Measurements from ENCODE around the gene AANAT. TPM values are rescaled to one million over a fixed set of nuclear protein-coding genes. Genes with fewer than 3 reads are reported as not detected.
"Not testable (repeated sequence)": the region's sequence is repeated elsewhere in the genome, so short reads cannot be mapped to it uniquely, and the experiment has no call there.

AANAT gene
- total and polyA plus RNA-seq, 4 experiments from 2014 or later: not detected

DNA sequence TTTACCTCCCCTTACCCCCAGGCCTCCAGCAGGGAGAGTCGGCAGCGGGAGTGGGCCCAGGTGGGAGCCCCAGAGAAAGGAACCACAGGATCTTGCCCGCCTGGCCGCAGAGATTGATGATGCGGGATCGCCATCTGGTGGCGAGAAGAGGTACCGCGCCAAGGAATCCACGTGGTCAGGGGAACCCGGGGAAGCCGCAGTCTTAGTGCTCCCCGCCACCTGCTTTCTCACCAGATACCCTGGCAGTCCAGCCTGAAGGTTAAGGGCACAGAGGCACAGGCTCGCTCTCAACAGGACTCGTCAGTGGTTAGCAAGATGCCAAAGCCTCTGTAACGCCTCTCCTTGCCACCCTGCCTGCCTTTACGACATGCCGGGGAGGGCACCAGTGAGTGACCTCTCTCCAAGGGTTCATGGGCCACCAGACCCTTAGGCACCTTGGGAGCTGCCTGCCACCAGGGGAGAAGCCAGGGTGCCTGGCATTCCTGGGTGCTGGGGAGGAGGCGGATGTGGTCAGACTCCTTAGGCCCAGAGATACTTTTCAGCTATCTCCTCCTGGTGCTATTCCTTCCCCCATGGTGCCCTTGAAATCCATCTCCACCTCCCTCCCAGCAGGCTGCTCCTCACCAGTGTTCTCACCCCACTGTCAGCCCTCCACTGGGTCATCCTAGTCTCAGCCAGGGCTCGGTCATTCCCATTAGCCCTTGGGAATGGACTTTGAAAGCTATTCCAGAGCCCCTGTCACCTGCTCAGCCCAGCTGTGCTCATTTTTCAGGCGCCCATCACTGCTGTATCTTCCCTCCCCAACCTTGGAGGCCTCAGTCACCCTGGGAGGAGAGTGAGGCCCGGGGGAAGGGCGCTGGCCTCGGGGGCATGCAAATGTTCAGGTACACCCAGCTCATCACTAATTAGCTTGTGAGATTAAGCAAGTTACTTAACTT lies 39.3 kb downstream of the AANAT start:
- Mint-ChIP-seq H3K36me3 (no peaks in the 10 kb centered on the region), H3K27ac (peak overlapping the region in 6 of 7 donors; percentile 13 to 90 (median 57))
- CTCF ChIA-PET (ENCODE audit: partially characterized antibody): interaction anchor here (0.9 to 12.4 kb wide), 23 partner anchors 8 to 227 kb away, joined by 3 to 161 read pairs (median 7); partner anchors contain the start of genes AANAT and SPHK1

DNA sequence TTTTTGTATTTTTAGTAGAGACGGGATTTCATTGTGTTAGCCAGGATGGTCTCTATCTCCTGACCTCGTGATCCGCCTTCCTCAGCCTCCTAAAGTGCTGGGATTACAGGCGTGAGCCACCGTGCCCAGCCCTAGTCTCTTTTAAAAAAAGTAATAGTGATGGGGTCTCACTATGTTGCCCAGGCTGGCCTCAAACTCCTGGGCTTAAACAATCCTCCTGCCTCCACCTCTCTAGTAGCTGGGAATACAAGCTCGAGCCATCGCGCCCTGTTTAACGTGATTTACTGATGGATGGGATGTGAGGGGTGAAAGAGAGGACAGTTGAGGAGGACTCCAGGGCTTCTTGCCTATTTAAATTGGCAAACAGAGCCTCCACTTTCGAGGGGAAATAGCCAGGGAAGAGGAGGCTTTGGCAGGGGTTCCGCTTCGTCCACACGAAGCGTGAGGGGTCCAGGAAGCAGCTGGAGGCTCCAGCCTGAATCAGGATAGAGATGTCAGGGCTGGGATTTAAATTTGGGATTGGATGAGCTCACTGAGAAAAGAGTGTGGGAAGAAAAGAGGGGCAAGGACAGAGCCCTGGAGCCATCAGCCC lies 41.2 kb downstream of the AANAT start:
- H3K4me1 Mint-ChIP-seq: peaks cover 10 to 41% (median 28%) of the 10 kb centered on the region in 4 donors
- H3K27ac ChIP-seq (ENCODE audit: low read depth, low read length); intact Hi-C loops (cut with micrococcal nuclease); H3K36me3 Mint-ChIP-seq; DNase-seq; H3K9me3 Mint-ChIP-seq; H3K9me3 ChIP-seq (ENCODE audit: control insufficient read depth in 1 of 2, low read length in 2 of 2); H3K27me3 Mint-ChIP-seq; H3K36me3 ChIP-seq (ENCODE audit: insufficient read depth, low read length); H3K27me3 ChIP-seq (ENCODE audit: insufficient read depth, low read length); H3K4me3 ChIP-seq (ENCODE audit: low read length in 2 of 2): not testable (repeated sequence)
- H3K4me3 Mint-ChIP-seq: peak overlapping the region in 1 of 8 donors; percentile 49
- POLR2A ChIA-PET (ENCODE audit: partially characterized antibody): interaction anchor here (1.0 to 5.0 kb wide), 3 partner anchors 16 to 103 kb away, joined by 3 to 38 read pairs (median 3); partner anchors contain the start of gene AANAT
- peak overlapping the region in 3 of 7 donors; percentile 32 to 85 (median 62) for H3K27ac Mint-ChIP-seq
- CTCF ChIA-PET (ENCODE audit: partially characterized antibody): interaction anchor here (0.9 to 12.4 kb wide), 11 partner anchors 10 to 173 kb away, joined by 3 to 161 read pairs (median 8); partner anchors contain the start of genes AANAT and SPHK1
- H3K4me1 ChIP-seq (ENCODE audit: insufficient read depth, low read length): peaks cover 39% of the 10 kb centered on the region

More for the DNA sequence above, 39.3 kb downstream of the AANAT start:
- no peaks in the 10 kb centered on the region for H3K9me3 Mint-ChIP-seq
- Histone ChIP-seq H3K4me3 (ENCODE audit: low read length in 2 of 2) (no peak overlapping the region), H3K9me3 (ENCODE audit: control insufficient read depth in 1 of 2, low read length in 2 of 2) (no peaks in the 10 kb centered on the region), H3K36me3 (ENCODE audit: insufficient read depth, low read length) (no peaks in the 10 kb centered on the region), H3K4me1 (ENCODE audit: insufficient read depth, low read length) (peaks cover 26% of the 10 kb centered on the region), H3K27me3 (ENCODE audit: insufficient read depth, low read length) (no peaks in the 10 kb centered on the region), H3K27ac (ENCODE audit: low read depth, low read length) (no peak overlapping the region)
- POLR2A ChIA-PET (ENCODE audit: partially characterized antibody): interaction anchor here (0.7 to 5.0 kb wide), 8 partner anchors 9 to 53 kb away, joined by 3 to 38 read pairs (median 5); partner anchors contain the start of genes AANAT and UBE2O
- H3K4me1 Mint-ChIP-seq: peaks cover 5 to 31% (median 23%) of the 10 kb centered on the region in 4 donors
- peak; percentile 83 to 91 (median 86) for DNase-seq
- no peaks in the 10 kb centered on the region for H3K27me3 Mint-ChIP-seq
- peak overlapping the region in 2 of 8 donors; percentile 15 to 39 for H3K4me3 Mint-ChIP-seq
- intact Hi-C loops (cut with micrococcal nuclease): loop anchor here (1.0 kb wide), 3 partner anchors 9 to 203 kb away; no protein-coding TSS in a partner anchor

DNA sequence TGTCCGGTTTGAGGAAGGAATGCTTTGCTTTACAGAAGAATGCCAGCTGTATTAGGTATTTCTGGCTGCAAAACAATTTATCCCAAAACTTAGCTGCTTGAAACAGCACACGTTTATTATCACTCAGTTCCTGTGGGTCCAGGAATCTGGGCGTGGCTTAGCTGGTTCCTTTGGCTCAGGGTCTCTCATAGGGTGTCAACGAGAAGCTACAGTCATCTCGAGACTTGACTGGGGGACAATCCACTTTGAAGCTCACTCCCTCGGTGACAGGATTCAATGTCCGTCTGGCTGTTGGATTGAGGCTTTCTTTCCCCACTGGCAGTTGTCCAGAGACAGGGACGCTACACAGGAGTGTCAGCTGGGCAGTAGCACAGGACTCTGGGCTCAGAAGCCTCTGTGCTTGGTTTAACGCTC lies 43.4 kb downstream of the AANAT start:
- peaks cover 59% of the 10 kb centered on the region for H3K4me1 ChIP-seq (ENCODE audit: insufficient read depth, low read length)
- H3K4me1 Mint-ChIP-seq: peaks cover 21 to 63% (median 44%) of the 10 kb centered on the region in 4 donors
- no peaks in the 10 kb centered on the region for H3K9me3 ChIP-seq (ENCODE audit: control insufficient read depth in 1 of 2, low read length in 2 of 2)
- intact Hi-C loops (cut with micrococcal nuclease): no loop called here
- CTCF ChIA-PET (ENCODE audit: partially characterized antibody): interaction anchor here (0.7 to 3.3 kb wide), 6 partner anchors 12 to 114 kb away, joined by 3 to 19 read pairs (median 4); partner anchors contain the start of gene AANAT
- no peak overlapping the region for H3K4me3 Mint-ChIP-seq
- H3K4me3 ChIP-seq (ENCODE audit: low read length in 2 of 2): no peak overlapping the region
- H3K27ac ChIP-seq (ENCODE audit: low read depth, low read length): no peak overlapping the region
- no peaks in the 10 kb centered on the region for H3K36me3 Mint-ChIP-seq
- H3K9me3 Mint-ChIP-seq: no peaks in the 10 kb centered on the region
- H3K27ac Mint-ChIP-seq: peak overlapping the region in 4 of 7 donors; percentile 78 to 93 (median 89)
- H3K27me3 Mint-ChIP-seq: no peaks in the 10 kb centered on the region
- POLR2A ChIA-PET (ENCODE audit: partially characterized antibody): interaction anchor here (6.9 kb wide), 1 partner anchor 9 kb away, joined by 68 read pairs; the partner anchor contains the start of gene RHBDF2
- H3K27me3 ChIP-seq (ENCODE audit: insufficient read depth, low read length): no peaks in the 10 kb centered on the region
- DNase-seq: no peak
- H3K36me3 ChIP-seq (ENCODE audit: insufficient read depth, low read length): no peaks in the 10 kb centered on the region

DNA sequence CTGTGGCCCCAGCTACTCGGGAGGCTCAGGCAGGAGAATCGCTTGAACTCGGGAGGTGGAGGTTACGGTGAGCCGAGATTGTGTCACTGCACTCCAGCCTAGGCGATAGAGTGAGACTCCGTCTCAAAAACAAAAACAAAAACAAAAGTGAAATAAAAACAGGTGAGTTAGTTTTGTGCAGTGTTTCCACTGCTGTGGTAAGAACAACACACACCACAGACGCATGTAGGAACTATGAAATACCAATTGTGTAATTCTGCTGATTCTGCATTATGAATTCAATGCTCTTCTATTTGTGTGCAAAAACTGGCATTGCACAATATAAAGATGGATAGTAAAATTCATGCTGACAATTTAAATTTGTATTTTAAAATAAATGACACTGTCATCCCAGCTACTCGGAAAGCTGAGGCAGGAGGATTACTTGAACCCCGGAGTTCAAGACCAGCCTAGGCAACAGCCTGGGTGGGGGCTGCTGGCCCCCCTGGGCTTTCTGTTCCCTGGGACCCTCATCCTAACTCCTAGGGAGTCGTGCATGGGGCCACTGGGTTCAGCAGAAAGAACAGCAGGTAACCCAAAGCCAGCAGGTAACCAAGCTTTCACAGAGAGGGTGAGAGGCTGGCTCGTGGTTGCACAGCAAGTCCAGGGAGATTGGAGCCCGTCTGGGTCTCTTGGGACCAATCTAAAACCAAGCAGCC lies 44.4 kb downstream of the AANAT start:
- Mint-ChIP-seq H3K27me3 (no peaks in the 10 kb centered on the region), H3K9me3 (no peaks in the 10 kb centered on the region), H3K4me1 (peaks cover 22 to 63% (median 44%) of the 10 kb centered on the region in 4 donors), H3K36me3 (no peaks in the 10 kb centered on the region), H3K27ac (peak overlapping the region in 6 of 7 donors; percentile 36 to 93 (median 82)), H3K4me3 (peak overlapping the region in 2 of 8 donors; percentile 30)
- Histone ChIP-seq H3K27ac (ENCODE audit: low read depth, low read length) (no peak overlapping the region), H3K36me3 (ENCODE audit: insufficient read depth, low read length) (no peaks in the 10 kb centered on the region), H3K27me3 (ENCODE audit: insufficient read depth, low read length) (no peaks in the 10 kb centered on the region), H3K4me3 (ENCODE audit: low read length in 2 of 2) (no peak overlapping the region), H3K9me3 (ENCODE audit: control insufficient read depth in 1 of 2, low read length in 2 of 2) (no peaks in the 10 kb centered on the region), H3K4me1 (ENCODE audit: insufficient read depth, low read length) (peaks cover 61% of the 10 kb centered on the region)
- ChIA-PET POLR2A (ENCODE audit: partially characterized antibody) (interaction anchor here (1.0 to 6.9 kb wide), 3 partner anchors 10 to 46 kb away, joined by 3 to 68 read pairs (median 8); partner anchors contain the start of gene RHBDF2), CTCF (ENCODE audit: partially characterized antibody) (interaction anchor here (1.0 to 3.3 kb wide), 5 partner anchors 11 to 170 kb away, joined by 4 to 19 read pairs (median 5); partner anchors contain the start of gene AANAT)
- DNase-seq: peak in 3 of 5 donors; percentile 38 to 48 (median 43)
- intact Hi-C loops (cut with micrococcal nuclease): no loop called here

- H3K4me1 ChIP-seq (ENCODE audit: insufficient read depth, low read length): peaks cover 68% of the 10 kb centered on the region
- H3K4me1 Mint-ChIP-seq: peaks cover 22 to 61% (median 44%) of the 10 kb centered on the region in 4 donors
- CTCF ChIA-PET (ENCODE audit: partially characterized antibody): interaction anchor here (1.0 to 3.5 kb wide), 6 partner anchors 10 to 169 kb away, joined by 4 to 19 read pairs (median 9); partner anchors contain the start of gene AANAT
These were observed 45.2 kb downstream of the AANAT start for GRCh38 chr17:76512366-76513305.

More at GRCh38 chr17:76512366-76513305, 45.2 kb downstream of the AANAT start:
- no peak overlapping the region for H3K4me3 ChIP-seq (ENCODE audit: low read length in 2 of 2)
- peak in 1 of 5 donors; percentile 25 for DNase-seq
- no peaks in the 10 kb centered on the region for H3K36me3 ChIP-seq (ENCODE audit: insufficient read depth, low read length)
- no peaks in the 10 kb centered on the region for H3K9me3 ChIP-seq (ENCODE audit: control insufficient read depth in 1 of 2, low read length in 2 of 2)
- Mint-ChIP-seq H3K4me3 (peak overlapping the region in 5 of 8 donors; percentile 45 to 70 (median 62)), H3K36me3 (no peaks in the 10 kb centered on the region), H3K27ac (peak overlapping the region; percentile 35 to 98 (median 94)), H3K9me3 (no peaks in the 10 kb centered on the region), H3K27me3 (no peaks in the 10 kb centered on the region)
- H3K27me3 ChIP-seq (ENCODE audit: insufficient read depth, low read length): no peaks in the 10 kb centered on the region
- intact Hi-C loops (cut with micrococcal nuclease): no loop called here
- no peak overlapping the region for H3K27ac ChIP-seq (ENCODE audit: low read depth, low read length)
- POLR2A ChIA-PET (ENCODE audit: partially characterized antibody): interaction anchor here (0.7 to 6.9 kb wide), 6 partner anchors 11 to 60 kb away, joined by 3 to 68 read pairs (median 10); partner anchors contain the start of genes AANAT, RHBDF2 and UBE2O
